Endothelial cell of umbilical vein (primary cell): Measurements from ENCODE around the gene PAX6. TPM values are rescaled to one million over a fixed set of nuclear protein-coding genes. Genes with fewer than 3 reads are reported as not detected.
A peak's percentile ranks its signal among the peaks of the same experiment; 100 is the strongest.

Experiments
- BruUV-seq: library from RNA; stranded (reverse); fragments of 400-500 nt; replicated peaks from 2 replicates; lab custom pipeline; 2021; lab: Mats Ljungman, UMichigan
- CTCF ChIA-PET: fragments of 300-600, 350-600 bp; sonication (Branson Sonifier 250); formaldehyde crosslinking; loops from one replicate; lab custom pipeline; 2021; ENCODE audit warnings: antibody characterized with exemption, inconsistent platforms; lab: Charles Lee
- POLR2A ChIA-PET: fragments of 300-600, 350-600 bp; sonication (Branson Sonifier 250); formaldehyde crosslinking; loops from one replicate; lab custom pipeline; 2021; ENCODE audit warnings: antibody characterized with exemption, inconsistent platforms; lab: Charles Lee
- DNase-seq: peaks from one replicate; pipeline ENCODE4 v3.0.0-alpha.2; 2011; ENCODE audit warnings: low read depth, low spot score
- FAIRE-seq: peaks from 2 replicates; lab custom pipeline; 2011; peaks lifted over from hg19 to GRCh38; lab: Jason Lieb, UNC
- H2AFZ ChIP-seq: 2 replicates; pipeline ENCODE4 v1.6.0; 2012; ENCODE audit warnings: low read depth, low read length, control low read depth, inconsistent platforms
- H3K27ac ChIP-seq: 2 replicates; pipeline ENCODE4 v1.5.1; 2011; ENCODE audit warnings: low read depth, mild to moderate bottlenecking, control low read depth, low read length, moderate library complexity; ENCODE audit not compliant: insufficient read depth
- H3K27me3 ChIP-seq, 2 experiments: 2 replicates each; pipeline versions ENCODE4 v1.6.0 to v1.6.1; 2011; ENCODE audit warnings: low read length in 2 of 2, mixed read lengths in 1 of 2; ENCODE audit not compliant: control insufficient read depth in 2 of 2, insufficient read depth in 2 of 2
- H3K36me3 ChIP-seq, 2 experiments: 2 replicates in 1 of 2; 3 replicates in 1 of 2; pipeline ENCODE4 v1.5.1; 2011; ENCODE audit warnings: low read length in 2 of 2, mild to moderate bottlenecking in 1 of 2, moderate library complexity in 1 of 2; ENCODE audit not compliant: control insufficient read depth in 2 of 2, insufficient read depth in 2 of 2; ENCODE audit errors: extremely low read depth in 1 of 2
- H3K4me1 ChIP-seq: 3 replicates; pipeline ENCODE4 v1.5.1; 2011; ENCODE audit warnings: mild to moderate bottlenecking, low read length; ENCODE audit not compliant: control insufficient read depth, insufficient read depth; ENCODE audit errors: extremely low read depth
- H3K4me2 ChIP-seq: 2 replicates; pipeline ENCODE4 v1.6.1; 2011; ENCODE audit warnings: low read length, control low read depth, mixed read lengths; ENCODE audit not compliant: insufficient read depth
- H3K4me3 ChIP-seq, 3 experiments: fragments of 200-600 bp in 1 of 3; sonication (generic), shearing (Covaris generic) in 1 of 3; replicated peaks in 1 of 3; 2 replicates each; pipeline ENCODE4 v1.5.1; 2011 to 2016; ENCODE audit warnings: control low read depth in 3 of 3, low read length in 3 of 3, mild to moderate bottlenecking in 2 of 3, inconsistent platforms in 1 of 3, low read depth in 1 of 3, moderate library complexity in 1 of 3; ENCODE audit not compliant: insufficient read depth in 1 of 3
- H3K79me2 ChIP-seq: 2 replicates; pipeline ENCODE4 v1.6.0; 2012; ENCODE audit warnings: low read length, inconsistent platforms; ENCODE audit not compliant: control insufficient read depth, insufficient read depth
- H3K9ac ChIP-seq: replicated peaks from 2 replicates; pipeline ENCODE3; 2011; ENCODE audit warnings: low read length, control low read depth; ENCODE audit not compliant: insufficient read depth; ENCODE audit errors: extremely low read depth
- H3K9me1 ChIP-seq: replicated peaks from 3 replicates; pipeline ENCODE4 v1.6.0; 2011; ENCODE audit warnings: mild to moderate bottlenecking, low read length; ENCODE audit not compliant: control insufficient read depth, insufficient read depth; ENCODE audit errors: extremely low read depth
- H3K9me3 ChIP-seq: replicated peaks from 2 replicates; pipeline ENCODE4 v1.5.1; 2012; ENCODE audit warnings: low read length, inconsistent platforms; ENCODE audit not compliant: control insufficient read depth, insufficient read depth
- H4K20me1 ChIP-seq: replicated peaks from 2 replicates; pipeline ENCODE3; 2011; ENCODE audit warnings: mild to moderate bottlenecking, low read length; ENCODE audit not compliant: control insufficient read depth, insufficient read depth; ENCODE audit errors: extremely low read depth
- EZH2 ChIP-seq: IDR thresholded peaks from 2 replicates; pipeline ENCODE4 v1.6.1; 2012; ENCODE audit warnings: borderline replicate concordance, low read depth, mild to moderate bottlenecking, moderate library complexity, low read length, inconsistent platforms; ENCODE audit not compliant: severe bottlenecking
- dilution Hi-C: fragments of 300-500 bp; cut with MboI; formaldehyde crosslinking; loops from one replicate; pipeline ENCODE4 v1.15.0; 2019; ENCODE audit warnings: low sequenced_read_pairs; ENCODE audit not compliant: extremely low pct_ligation_motif_present
- intact Hi-C: fragments of 100-400 bp; cut with micrococcal nuclease; formaldehyde crosslinking; loops from one replicate; pipeline ENCODE4 v1.10.0; 2022
- polyA plus RNA-seq, 4 experiments: library from polyadenylated mRNA; depleted of rRNA in 3 of 4; stranded (reverse) in 3 of 4; unstranded in 1 of 4; fragments of >200 nt; gene quantifications; 2 replicates each; pipeline versions ENCODE4 v1.2.1 to v1.2.3, GENCODE V29; 2011 to 2012; ENCODE audit warnings: missing spikeins in 1 of 4
- total RNA-seq: library from RNA; stranded (reverse); gene quantifications from 2 replicates; pipeline ENCODE4 v1.2.3, GENCODE V29; 2021
- TF ChIP-seq, protein P1 (sequence below), 2 donors: IDR thresholded peaks; 1 replicate in 1 of 2; 2 replicates in 1 of 2; pipeline ENCODE4 v1.5.1; 2011; ENCODE audit warnings: low read length in 2 of 2, mild to moderate bottlenecking in 2 of 2, moderate library complexity in 2 of 2, control low read depth in 1 of 2, inconsistent platforms in 1 of 2, low read depth in 1 of 2; ENCODE audit not compliant: insufficient read depth in 1 of 2; ENCODE audit errors: extremely low read depth in 1 of 2

PAX6 gene
- total and polyA plus RNA-seq, 2 donors (not counting 3 experiments of a cell fraction or from before 2014, with no cell fraction given): not detected

DNA sequence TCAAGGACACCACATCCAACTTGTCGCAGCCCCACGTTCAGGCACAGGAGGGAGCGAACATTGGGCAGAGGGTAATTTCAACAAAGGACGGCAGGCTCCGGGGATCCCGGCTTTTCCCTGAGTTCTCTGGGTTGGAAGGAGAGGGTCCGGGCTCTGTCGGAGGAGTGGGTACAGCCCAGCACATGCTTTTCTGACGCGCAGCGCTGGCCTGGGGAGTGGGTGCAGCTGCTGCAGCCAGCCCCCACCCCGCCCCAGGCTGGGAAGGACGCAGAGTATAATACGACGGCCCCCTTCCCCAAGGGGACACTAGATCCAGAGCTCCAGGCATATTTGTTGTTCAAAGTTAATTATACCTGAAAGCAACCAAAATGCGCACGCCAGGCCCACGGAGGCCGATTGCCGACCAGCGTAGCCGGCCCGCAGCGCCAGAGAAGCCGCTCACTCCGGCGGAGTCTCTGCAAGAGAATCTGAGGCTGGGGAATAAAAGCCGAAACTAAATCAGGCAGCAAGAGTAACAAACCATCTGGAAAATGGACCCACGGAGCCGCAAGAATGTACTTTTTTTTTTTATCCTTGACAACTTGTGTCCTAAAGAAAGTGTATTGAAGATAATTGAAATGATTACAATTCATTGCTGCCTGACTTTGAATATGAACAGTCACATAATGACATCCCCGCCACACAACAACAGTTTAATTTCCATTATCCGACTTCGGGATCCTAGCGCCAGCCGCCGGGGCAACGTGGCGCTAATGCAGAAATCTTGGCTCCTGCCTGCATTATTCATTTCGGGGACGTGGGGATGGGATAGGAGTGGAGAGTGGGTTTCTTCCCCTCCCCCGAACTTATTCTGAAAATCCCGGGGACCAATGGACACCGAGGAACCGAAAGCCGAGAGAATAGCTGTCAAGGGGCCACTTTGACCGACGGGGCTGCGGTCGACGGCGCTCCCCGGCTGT is 14.0 kb upstream of the PAX6 start:
- Histone ChIP-seq H3K27me3 (peaks cover 89 to 100% of the 10 kb centered on the region in 2 experiments), H3K4me2 (no peak overlapping the region), H3K36me3 (no peaks in the 10 kb centered on the region), H4K20me1 (no peaks in the 10 kb centered on the region), H3K9me3 (no peaks in the 10 kb centered on the region), H3K79me2 (no peaks in the 10 kb centered on the region), H3K4me1 (peaks cover 3% of the 10 kb centered on the region), H3K4me3 (no peak overlapping the region), H2AFZ (no peak overlapping the region), H3K9me1 (no peaks in the 10 kb centered on the region), H3K27ac (no peak overlapping the region), H3K9ac (no peak overlapping the region)
- FAIRE-seq (no peak), DNase-seq (no peak)
- BruUV-seq: no TSS peak
- dilution Hi-C loops (no loop called here), intact Hi-C loops (loop anchor here (5.0 kb wide), 1 partner anchor 458 kb away; the partner anchor contains the start of genes DCDC1 and DNAJC24)
- CTCF ChIA-PET: interaction anchor here (1.4 kb wide), 1 partner anchor 18 kb away, joined by 4 read pairs; no protein-coding TSS in a partner anchor
- TF ChIP-seq, protein P1, sequence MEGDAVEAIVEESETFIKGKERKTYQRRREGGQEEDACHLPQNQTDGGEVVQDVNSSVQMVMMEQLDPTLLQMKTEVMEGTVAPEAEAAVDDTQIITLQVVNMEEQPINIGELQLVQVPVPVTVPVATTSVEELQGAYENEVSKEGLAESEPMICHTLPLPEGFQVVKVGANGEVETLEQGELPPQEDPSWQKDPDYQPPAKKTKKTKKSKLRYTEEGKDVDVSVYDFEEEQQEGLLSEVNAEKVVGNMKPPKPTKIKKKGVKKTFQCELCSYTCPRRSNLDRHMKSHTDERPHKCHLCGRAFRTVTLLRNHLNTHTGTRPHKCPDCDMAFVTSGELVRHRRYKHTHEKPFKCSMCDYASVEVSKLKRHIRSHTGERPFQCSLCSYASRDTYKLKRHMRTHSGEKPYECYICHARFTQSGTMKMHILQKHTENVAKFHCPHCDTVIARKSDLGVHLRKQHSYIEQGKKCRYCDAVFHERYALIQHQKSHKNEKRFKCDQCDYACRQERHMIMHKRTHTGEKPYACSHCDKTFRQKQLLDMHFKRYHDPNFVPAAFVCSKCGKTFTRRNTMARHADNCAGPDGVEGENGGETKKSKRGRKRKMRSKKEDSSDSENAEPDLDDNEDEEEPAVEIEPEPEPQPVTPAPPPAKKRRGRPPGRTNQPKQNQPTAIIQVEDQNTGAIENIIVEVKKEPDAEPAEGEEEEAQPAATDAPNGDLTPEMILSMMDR (IDR thresholded peaks at IDR 0.05; ENCODE audit: extremely low read depth in 1 of 2, insufficient read depth in 1 of 2, low read depth in 1 of 2, low read length in 2 of 2): no peak
- TF ChIP-seq EZH2: peak; percentile 99
- POLR2A ChIA-PET: no interaction called here
